GM21717 (cell line): Measurements from ENCODE around the gene GIMAP4.
"Not testable (repeated sequence)": the region's sequence is repeated elsewhere in the genome, so short reads cannot be mapped to it uniquely, and the experiment has no call there.

ENCODE experiments used
- ATAC-seq: cut with Tn5 transposase; IDR thresholded peaks from one replicate; pipeline ENCODE4 v1.9.1; 2021; ENCODE audit warnings: mild to moderate bottlenecking, moderate library complexity; ENCODE audit not compliant: unreplicated experiment

GIMAP4 gene

DNA sequence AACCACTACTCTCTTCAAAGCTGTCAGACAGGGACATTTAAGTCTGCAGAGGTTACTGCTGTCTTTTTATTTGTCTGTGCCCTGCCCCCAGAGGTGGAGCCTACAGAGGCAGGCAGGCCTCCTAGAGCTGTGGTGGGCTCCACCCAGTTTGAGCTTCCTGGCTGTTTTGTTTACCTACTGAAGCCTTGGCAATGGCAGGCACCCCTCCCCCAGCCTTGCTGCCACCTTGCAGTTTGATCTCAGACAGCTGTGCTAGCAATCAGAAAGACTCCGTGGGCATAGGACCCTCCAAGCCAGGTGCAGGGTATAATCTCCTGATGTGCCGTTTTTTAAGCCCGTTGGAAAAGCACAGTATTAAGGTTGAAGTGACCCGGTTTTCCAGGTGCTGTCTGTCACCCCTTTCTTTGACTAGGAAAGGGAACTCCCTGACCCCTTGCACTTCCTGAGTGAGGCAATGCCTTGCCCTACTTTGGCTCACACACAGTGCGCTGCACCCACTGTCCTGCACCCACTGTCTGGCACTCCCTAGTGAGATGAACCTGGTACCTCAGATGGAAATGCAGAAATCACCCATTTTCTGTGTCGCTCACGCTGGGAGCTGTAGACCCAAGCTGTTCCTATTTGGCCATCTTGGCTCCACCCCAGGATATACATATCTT is 12.9 kb downstream of the GIMAP4 start:
- not testable (repeated sequence) for ATAC-seq

DNA sequence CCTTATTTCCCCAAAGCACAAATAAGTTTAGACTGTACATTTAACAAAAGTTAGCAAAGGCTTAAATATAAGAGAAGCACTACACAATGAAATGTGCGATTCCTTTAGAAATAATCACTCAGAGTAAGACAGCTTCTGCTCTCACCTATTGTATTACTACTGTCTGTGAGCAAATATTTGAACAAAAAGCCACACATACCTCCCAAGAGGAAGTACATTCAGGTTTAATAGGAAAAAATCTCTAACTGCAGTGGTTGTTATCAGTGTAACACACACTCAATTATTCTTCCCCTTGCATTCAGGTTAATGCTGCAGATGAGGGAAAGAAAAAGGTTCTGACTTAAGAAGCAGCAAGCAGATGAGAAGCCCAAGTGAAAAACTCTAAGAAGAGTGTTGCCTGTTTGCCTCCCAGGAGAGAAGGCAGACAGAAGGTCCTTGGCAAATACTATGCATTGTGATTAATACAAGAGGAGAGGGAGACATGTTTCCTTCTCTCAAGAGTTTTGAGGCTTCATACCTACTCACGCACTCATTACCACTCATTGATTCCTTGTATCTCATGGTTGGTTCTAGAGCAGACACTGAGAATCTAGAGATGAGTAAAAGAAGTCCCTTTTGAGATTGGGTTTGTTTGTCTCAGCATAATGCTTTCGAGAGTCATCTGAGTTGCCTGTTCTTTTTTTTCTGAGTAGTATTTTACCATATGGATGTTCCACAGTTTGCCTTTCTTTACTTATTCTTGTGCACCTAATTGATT is 13.6 kb downstream of the GIMAP4 start:
- no peak for ATAC-seq

GRCh38 chr7:150585199-150585598 is 18.0 kb downstream of the GIMAP4 start:
- no peak for ATAC-seq

DNA sequence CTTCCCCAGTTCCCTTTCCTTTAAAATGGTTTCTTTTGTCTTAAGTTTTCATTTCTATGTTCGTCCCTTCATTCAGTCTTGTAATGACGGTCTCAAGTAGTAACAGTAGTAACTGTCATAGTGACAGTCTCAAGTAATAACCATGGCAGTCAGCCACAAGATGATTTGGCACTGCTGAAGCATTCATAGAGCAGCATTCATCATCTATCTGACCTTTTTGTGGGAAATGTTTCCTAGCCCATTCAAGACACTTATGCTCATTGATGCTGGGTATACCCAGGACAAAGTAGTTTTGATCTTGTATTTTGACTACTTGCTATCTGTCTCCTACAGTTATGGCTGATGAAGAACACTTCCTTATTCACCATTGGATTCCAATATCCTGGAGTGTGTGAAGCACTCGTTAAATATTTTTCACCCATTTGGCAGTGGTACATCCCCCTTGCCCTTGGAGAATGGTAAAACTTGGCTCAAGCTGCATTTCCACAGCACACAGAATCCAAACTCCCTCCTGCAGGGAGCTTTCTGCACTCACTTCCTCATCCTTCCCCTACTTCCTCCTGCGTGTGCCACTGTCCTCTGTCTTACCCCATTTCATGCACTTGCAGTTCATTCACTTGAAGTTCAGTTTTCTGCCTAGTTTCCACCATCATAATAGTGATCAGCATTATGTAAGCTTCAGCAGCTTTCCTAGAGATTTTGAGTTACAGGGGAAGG is 19.0 kb downstream of the GIMAP4 start:
- no peak for ATAC-seq

GRCh38 chr7:150586785-150587152 is 19.6 kb downstream of the GIMAP4 start:
- ATAC-seq, result no peak

- ATAC-seq, result no peak
These were observed 20.4 kb downstream of the GIMAP4 start for GRCh38 chr7:150587551-150587950.

- ATAC-seq, result no peak
These were observed 27.6 kb downstream of the GIMAP4 start for GRCh38 chr7:150594805-150595204.

- ATAC-seq, result no peak
These were observed 28.2 kb downstream of the GIMAP4 start for GRCh38 chr7:150595361-150595760.

DNA sequence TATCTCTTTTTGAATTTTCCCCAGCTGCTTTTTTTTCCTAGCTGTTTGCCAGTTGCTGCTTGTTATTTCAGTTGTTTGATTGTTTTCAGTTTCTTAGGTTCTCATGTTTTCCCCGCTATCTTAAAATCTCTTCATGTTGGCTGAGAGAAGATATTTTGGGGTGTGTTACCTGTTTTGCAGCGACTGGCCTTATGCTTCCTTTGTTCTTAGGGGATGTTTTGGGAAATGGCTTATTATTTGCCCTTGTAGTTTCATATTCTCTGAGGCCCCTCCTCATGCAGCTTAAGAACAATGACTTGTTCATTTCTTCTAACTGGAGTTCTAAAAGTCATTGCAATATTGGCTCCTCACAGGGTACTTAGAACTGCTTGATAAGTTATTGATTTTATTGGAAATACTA is 36.4 kb downstream of the GIMAP4 start:
- not testable (repeated sequence) for ATAC-seq

GRCh38 chr7:150610233-150610632 is 43.0 kb downstream of the GIMAP4 start:
- no peak for ATAC-seq

DNA sequence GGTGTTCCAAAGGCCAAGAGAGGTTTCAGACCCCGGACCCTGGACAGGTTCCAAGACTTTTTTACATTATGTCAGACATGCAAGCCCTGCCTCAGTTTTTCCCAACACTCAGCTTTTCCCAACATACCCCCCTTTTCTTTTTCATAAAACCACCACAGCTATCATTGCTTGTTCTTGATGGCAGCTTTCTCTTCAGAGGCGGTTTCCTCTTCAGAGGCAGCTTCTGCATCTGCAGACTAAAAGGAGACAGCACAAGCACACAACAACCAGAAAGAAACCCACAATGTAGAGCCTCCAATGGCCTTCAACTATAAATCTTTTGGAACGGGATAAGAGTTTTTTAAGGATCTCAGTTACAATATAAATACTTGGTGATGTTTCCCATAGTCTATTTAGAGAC is 45.7 kb downstream of the GIMAP4 start:
- no peak for ATAC-seq

- no peak for ATAC-seq
These were observed 46.7 kb downstream of the GIMAP4 start for GRCh38 chr7:150613880-150614279.

- ATAC-seq, result not testable (repeated sequence)
These were observed 47.2 kb downstream of the GIMAP4 start for GRCh38 chr7:150614426-150614825.

- ATAC-seq, result not testable (repeated sequence)
These were observed 48.1 kb downstream of the GIMAP4 start for GRCh38 chr7:150615221-150615755.

- no peak for ATAC-seq
These were observed 52.9 kb downstream of the GIMAP4 start for GRCh38 chr7:150620061-150620460.

GRCh38 chr7:150620617-150621371 is 53.6 kb downstream of the GIMAP4 start:
- ATAC-seq, result peak; percentile 86

DNA sequence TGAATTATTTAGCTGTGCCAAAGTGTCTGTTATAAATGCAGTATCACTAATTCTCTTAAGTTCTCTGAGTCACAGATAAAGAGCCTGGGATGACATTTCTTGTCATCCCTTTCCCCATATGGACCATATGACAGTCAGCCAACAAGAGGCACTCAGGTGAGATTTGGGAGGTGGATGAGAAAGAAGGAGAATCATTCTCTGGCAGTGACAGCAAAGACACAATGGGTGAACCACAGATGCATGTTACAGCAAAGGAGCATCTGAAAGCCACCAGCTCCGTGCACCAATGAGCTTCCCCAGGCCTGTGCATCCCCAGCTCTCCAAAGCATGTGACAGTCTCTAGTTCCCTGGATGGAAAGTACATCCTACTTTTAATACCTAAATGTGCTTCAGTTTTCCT is 54.2 kb downstream of the GIMAP4 start:
- ATAC-seq, result peak; percentile 24
